GM04504 (cell line): ENCODE data around the gene SLC35A2.

Source experiments
- DNase-seq: peaks from one replicate; pipeline ENCODE4 v3.0.0-alpha.2; 2012; ENCODE audit warnings: low read depth

SLC35A2 gene

GRCh38 chrX:48911412-48912182 lies at the start of gene SLC35A2:
TSS of gene SLC35A2 (minus strand) at chrX:48911646. CDS start at chrX:48911636, 10 bp downstream.
- no peak for DNase-seq

DNA sequence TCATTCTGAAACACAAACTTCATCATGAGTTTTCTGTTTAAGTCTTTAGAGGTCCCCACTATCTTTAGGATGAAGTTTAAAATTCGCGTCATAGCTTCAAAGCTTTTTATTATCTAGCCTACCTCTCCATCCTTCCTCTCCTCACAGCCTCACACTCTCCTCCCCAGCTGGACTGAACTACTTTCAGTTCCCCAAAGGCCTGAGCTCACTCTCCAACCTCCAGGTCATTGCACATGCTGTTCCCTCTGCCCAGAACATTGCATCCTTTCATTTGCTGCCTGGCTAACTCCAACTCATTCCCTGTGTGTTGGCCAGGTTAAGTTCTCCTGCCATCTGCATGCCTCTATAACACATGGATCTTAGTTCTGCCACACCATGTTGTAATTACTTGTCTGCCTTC lies 48.8 kb upstream of the SLC35A2 start:
- no peak for DNase-seq

- peak; percentile 45 for DNase-seq
Observed at GRCh38 chrX:48958635-48959094, 47.2 kb upstream of the SLC35A2 start.

GRCh38 chrX:48957827-48958634 lies 46.6 kb upstream of the SLC35A2 start:
- DNase-seq: peak; percentile 95

DNA sequence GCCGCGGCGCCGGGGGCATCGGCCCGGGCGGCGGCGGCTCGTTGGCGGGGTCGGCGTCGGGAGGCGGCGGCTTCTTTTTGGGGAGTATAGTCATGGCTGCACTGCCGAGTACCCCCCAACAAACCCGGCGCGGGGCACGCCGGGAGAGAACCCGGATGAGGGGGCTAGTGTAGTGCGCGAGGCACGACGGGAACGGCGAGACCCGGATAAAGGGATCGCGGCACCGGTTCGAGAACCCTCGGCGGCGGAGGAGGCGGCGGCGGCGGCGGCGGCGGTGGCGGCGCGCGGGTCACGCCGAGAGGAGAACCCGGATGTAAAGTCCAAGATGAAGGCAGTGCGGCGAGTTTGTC lies 46.0 kb upstream of the SLC35A2 start, which contains the start of gene OTUD5:
Gene OTUD5, minus strand, starts transcription at position 131 of the 350 bp plus-strand sequence. Its CDS starts 37 bp downstream, at position 94.
- DNase-seq: no peak

- DNase-seq: no peak
Observed at GRCh38 chrX:48956728-48957414, 45.4 kb upstream of the SLC35A2 start.

DNA sequence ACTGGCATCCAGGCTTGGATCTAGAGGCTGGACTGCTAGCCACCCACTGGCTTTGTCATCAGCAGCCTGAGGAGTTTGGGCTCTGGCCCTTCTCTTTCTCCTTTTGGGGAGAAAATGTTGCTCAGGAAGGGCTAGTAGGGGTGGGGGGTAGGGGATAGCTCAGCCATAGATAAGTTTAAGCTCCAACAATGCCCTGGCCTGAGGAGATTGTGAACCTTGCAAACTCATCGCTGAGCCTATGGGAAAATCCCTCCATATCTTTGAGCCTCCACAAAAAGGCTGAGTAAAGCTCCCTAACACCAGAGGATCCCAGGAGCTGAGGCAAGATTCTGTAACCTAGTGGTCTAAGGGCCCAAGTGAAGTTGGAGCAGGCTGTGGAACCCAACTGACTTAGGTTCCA lies 37.1 kb upstream of the SLC35A2 start:
- no peak for DNase-seq

DNA sequence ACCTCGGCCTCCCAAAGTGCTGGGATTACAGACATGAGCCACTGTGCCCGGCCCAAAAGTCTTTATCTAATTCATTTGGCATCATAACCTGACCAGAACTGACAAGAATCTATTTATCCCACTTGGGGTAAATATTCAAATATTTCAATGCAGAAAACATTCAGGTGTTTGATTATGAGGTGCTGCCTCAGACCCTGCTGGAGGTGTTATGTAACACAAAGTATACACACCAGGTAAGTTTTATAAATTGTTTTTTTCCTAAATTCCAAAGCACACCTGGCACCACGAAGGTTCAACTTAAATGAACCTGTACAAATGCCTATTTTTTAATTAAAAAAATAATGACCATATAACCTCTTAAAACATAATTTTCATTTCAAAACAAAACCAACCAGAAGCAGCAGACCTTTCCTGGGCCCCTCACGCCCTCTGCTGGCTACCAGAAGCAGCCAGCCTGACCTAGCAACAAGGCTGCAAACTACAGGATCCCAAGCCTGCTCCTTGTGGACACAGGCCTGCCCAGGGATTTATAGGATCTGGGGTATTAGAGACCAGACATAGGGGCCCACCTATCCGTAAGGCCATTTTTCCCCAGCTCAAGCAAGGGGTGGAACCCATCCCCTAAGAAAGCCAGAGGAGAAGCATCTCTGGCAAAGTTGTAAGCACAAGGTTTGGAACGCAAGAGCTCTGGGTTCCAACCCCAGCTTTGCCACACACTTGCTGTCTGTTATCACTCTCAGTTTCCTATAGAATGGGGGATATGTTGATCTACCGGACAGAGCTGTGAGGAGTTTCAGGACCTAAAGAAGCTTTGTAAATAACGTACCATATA lies 34.3 kb upstream of the SLC35A2 start:
- DNase-seq: no peak

- DNase-seq: no peak
Observed at GRCh38 chrX:48942895-48943294, 31.4 kb upstream of the SLC35A2 start.

- no peak for DNase-seq
Observed at GRCh38 chrX:48940404-48940955, 29.0 kb upstream of the SLC35A2 start.

- DNase-seq: no peak
Observed at GRCh38 chrX:48939524-48940228, 28.2 kb upstream of the SLC35A2 start.

- no peak for DNase-seq
Observed at GRCh38 chrX:48938721-48939425, 27.4 kb upstream of the SLC35A2 start.

DNA sequence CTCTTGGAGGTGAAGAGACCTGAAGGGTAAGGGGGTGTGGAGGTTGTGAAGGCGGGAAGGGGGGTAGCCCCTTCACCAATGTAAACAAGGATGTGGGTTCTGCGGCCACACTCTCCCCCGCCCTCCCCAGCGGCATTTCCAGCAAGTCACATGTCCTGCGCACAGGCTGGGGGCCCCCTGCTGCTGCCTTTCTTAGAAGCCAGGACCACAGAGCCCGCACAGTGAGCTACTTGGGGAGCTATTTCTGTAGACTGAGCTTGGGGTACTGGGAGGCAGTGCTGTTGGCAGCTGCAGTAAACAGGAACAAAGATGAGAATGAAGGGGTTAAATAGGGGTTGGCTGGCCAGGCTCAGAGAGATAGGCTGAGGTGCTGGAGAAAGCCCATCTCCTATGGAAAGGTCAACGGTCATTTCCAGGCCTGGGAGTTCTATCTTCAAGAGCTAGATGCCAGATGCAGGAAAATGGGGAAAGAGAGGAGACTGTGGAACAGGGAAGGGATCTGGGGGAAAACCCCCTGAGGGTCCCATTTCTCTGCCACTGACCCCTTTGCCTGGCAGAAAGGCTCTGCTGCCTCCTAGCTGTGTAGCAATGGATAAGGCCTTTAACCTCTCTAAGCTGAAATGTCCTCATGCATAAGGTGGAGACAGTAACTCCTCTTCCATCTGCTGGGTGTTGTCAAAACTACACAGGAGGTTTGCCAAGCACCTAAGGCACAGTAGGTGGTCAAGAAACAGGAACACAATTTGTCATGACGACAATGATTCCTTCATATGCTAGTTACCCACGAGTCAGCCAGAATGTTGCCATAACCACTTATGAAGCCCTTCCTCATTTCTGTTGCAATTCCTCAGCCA lies 25.8 kb upstream of the SLC35A2 start:
- DNase-seq: no peak

GRCh38 chrX:48936429-48937053 lies 25.1 kb upstream of the SLC35A2 start:
- no peak for DNase-seq

GRCh38 chrX:48935301-48935670 lies 23.8 kb upstream of the SLC35A2 start:
- DNase-seq: no peak

DNA sequence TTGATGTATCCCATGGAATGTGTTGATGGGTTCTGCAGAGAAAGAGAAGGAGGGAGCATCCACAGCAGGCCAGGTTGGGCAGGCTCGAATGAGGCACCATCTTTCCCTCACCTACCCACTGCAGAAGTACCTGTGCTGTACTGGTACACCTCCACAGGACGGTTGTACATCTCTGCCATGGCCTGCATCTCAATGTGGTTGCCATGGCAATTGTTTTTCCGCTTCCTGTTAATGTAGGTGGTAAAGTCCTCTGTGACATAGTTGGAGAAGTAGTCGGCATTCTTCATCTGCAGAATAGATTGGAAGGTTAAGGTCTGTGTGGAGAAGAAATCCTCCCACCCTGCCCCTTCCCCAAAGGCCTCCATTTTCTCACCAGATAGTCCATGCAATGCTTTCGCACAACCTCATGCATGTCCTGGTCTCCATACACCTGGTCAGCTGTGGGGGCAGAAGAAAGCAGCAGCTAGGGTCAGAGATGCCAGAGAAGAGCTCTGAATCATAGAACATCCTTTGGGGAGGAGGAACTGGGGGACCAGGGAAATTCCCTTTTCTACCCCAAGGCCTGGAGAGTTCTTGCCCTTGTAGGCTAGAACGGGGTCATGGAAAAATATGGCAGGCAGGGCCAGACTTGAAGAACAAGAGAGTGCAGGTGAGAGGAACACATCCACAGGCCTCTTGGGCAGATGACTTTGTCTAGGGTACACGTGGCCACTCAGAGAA lies 23.3 kb upstream of the SLC35A2 start:
- no peak for DNase-seq

- DNase-seq: no peak
Observed at GRCh38 chrX:48933757-48934156, 22.3 kb upstream of the SLC35A2 start.
